ENCODE data around the gene EIF4E1B.

EIF4E1B gene

GRCh38 chr5:176628406-176629228, 1.9 kb upstream of the EIF4E1B start:
- no peak for DNase-seq

GRCh38 chr5:176629317-176629852, 1.1 kb upstream of the EIF4E1B start:
- DNase-seq, result no peak

GRCh38 chr5:176630681-176631222, 277 bp downstream of the EIF4E1B start:
- peak in 1 of 3 experiments; percentile 55 for DNase-seq

GRCh38 chr5:176631383-176632200, 1.1 kb downstream of the EIF4E1B start:
- DNase-seq, result no peak

- DNase-seq, result peak in 2 of 3 experiments; percentile 7 to 10
These were observed 2.3 kb downstream of the EIF4E1B start for GRCh38 chr5:176632745-176633144.

GRCh38 chr5:176633598-176633997, 3.1 kb downstream of the EIF4E1B start:
- no peak for DNase-seq

- DNase-seq, result no peak
These were observed 6.0 kb downstream of the EIF4E1B start for GRCh38 chr5:176636426-176636825.

GRCh38 chr5:176637556-176637955, 7.1 kb downstream of the EIF4E1B start:
- no peak for DNase-seq

- DNase-seq, result no peak
These were observed 8.0 kb downstream of the EIF4E1B start for GRCh38 chr5:176638437-176638836.

- no peak for DNase-seq
These were observed 8.7 kb downstream of the EIF4E1B start for GRCh38 chr5:176639208-176639607.

- no peak for DNase-seq
These were observed 9.5 kb downstream of the EIF4E1B start for GRCh38 chr5:176639981-176640380.

- no peak for DNase-seq
These were observed 10.1 kb downstream of the EIF4E1B start for GRCh38 chr5:176640616-176641015.

- no peak for DNase-seq
These were observed 12.4 kb downstream of the EIF4E1B start for GRCh38 chr5:176642675-176643490.

GRCh38 chr5:176643491-176644219, 13.2 kb downstream of the EIF4E1B start:
- DNase-seq, result no peak

- DNase-seq, result no peak
These were observed 13.8 kb downstream of the EIF4E1B start for GRCh38 chr5:176644294-176644693.

- no peak for DNase-seq
These were observed 14.6 kb downstream of the EIF4E1B start for GRCh38 chr5:176644878-176645670.

GRCh38 chr5:176646049-176646706, 15.7 kb downstream of the EIF4E1B start:
- DNase-seq, result no peak

- DNase-seq, result no peak
These were observed 16.2 kb downstream of the EIF4E1B start for GRCh38 chr5:176646707-176647029.

GRCh38 chr5:176647030-176647842, 16.8 kb downstream of the EIF4E1B start, which contains the start of gene TSPAN17:
TSPAN17 (plus strand) TSS chr5:176647484; CDS start chr5:176647616, 132 bp downstream.
- DNase-seq, result peak; percentile 93 to 99 (median 97)
